Measurements from ENCODE around the gene IRF2BP1.
A peak's percentile ranks its signal among the peaks of the same experiment; 100 is the strongest.

The IRF2BP1 gene

GRCh38 chr19:45917421-45918091 lies 31.6 kb upstream of the IRF2BP1 start:
- Histone ChIP-seq H3K27me3 (ENCODE audit: insufficient read depth, low read length) (no peaks in the 10 kb centered on the region), H3K4me3 (ENCODE audit: low read length) (no peak overlapping the region), H3K36me3 (ENCODE audit: insufficient read depth, low read length) (no peaks in the 10 kb centered on the region), H3K4me1 (ENCODE audit: insufficient read depth, low read length) (peaks cover 15% of the 10 kb centered on the region), H2AFZ (ENCODE audit: low read depth, low read length) (no peak overlapping the region), H3K9me3 (ENCODE audit: low read length) (no peaks in the 10 kb centered on the region)

GRCh38 chr19:45913874-45914830 lies 28.2 kb upstream of the IRF2BP1 start, which contains the start of gene NANOS2:
Gene NANOS2 (minus strand): TSS chr19:45914778. CDS start chr19:45914693, 85 bp downstream.
- H2AFZ ChIP-seq (ENCODE audit: low read depth, low read length): no peak within 1 kb of the TSS
- no peaks in the 10 kb centered on the region for H3K36me3 ChIP-seq (ENCODE audit: insufficient read depth, low read length)
- no peaks in the 10 kb centered on the region for H3K27me3 ChIP-seq (ENCODE audit: insufficient read depth, low read length)
- H3K4me1 ChIP-seq (ENCODE audit: insufficient read depth, low read length): no peaks in the 10 kb centered on the region
- no peak within 1 kb of the TSS for H3K4me3 ChIP-seq (ENCODE audit: low read length)
- no peaks in the 10 kb centered on the region for H3K9me3 ChIP-seq (ENCODE audit: low read length)

GRCh38 chr19:45911291-45911690 lies 25.4 kb upstream of the IRF2BP1 start:
- Histone ChIP-seq H3K27me3 (ENCODE audit: insufficient read depth, low read length) (no peaks in the 10 kb centered on the region), H3K4me3 (ENCODE audit: low read length) (no peak overlapping the region), H3K9me3 (ENCODE audit: low read length) (no peaks in the 10 kb centered on the region), H3K4me1 (ENCODE audit: insufficient read depth, low read length) (no peaks in the 10 kb centered on the region), H2AFZ (ENCODE audit: low read depth, low read length) (no peak overlapping the region), H3K36me3 (ENCODE audit: insufficient read depth, low read length) (no peaks in the 10 kb centered on the region)

- no peaks in the 10 kb centered on the region for H3K4me1 ChIP-seq (ENCODE audit: insufficient read depth, low read length)
- H2AFZ ChIP-seq (ENCODE audit: low read depth, low read length): no peak overlapping the region
- H3K36me3 ChIP-seq (ENCODE audit: insufficient read depth, low read length): no peaks in the 10 kb centered on the region
- H3K9me3 ChIP-seq (ENCODE audit: low read length): no peaks in the 10 kb centered on the region
- no peaks in the 10 kb centered on the region for H3K27me3 ChIP-seq (ENCODE audit: insufficient read depth, low read length)
- H3K4me3 ChIP-seq (ENCODE audit: low read length): no peak overlapping the region
Measured at GRCh38 chr19:45908956-45909355, 23.0 kb upstream of the IRF2BP1 start.

GRCh38 chr19:45906221-45906620 lies 20.3 kb upstream of the IRF2BP1 start:
- no peak overlapping the region for H3K4me3 ChIP-seq (ENCODE audit: low read length)
- H3K27me3 ChIP-seq (ENCODE audit: insufficient read depth, low read length): no peaks in the 10 kb centered on the region
- no peak overlapping the region for H2AFZ ChIP-seq (ENCODE audit: low read depth, low read length)
- peaks cover 7% of the 10 kb centered on the region for H3K4me1 ChIP-seq (ENCODE audit: insufficient read depth, low read length)
- no peaks in the 10 kb centered on the region for H3K9me3 ChIP-seq (ENCODE audit: low read length)
- H3K36me3 ChIP-seq (ENCODE audit: insufficient read depth, low read length): no peaks in the 10 kb centered on the region

GRCh38 chr19:45905011-45905410 lies 19.1 kb upstream of the IRF2BP1 start:
- Histone ChIP-seq H3K4me1 (ENCODE audit: insufficient read depth, low read length) (peaks cover 12% of the 10 kb centered on the region), H2AFZ (ENCODE audit: low read depth, low read length) (no peak overlapping the region), H3K36me3 (ENCODE audit: insufficient read depth, low read length) (peaks cover 3% of the 10 kb centered on the region), H3K27me3 (ENCODE audit: insufficient read depth, low read length) (no peaks in the 10 kb centered on the region), H3K9me3 (ENCODE audit: low read length) (no peaks in the 10 kb centered on the region), H3K4me3 (ENCODE audit: low read length) (no peak overlapping the region)

GRCh38 chr19:45902651-45903625 lies 17.0 kb upstream of the IRF2BP1 start:
- Histone ChIP-seq H3K9me3 (ENCODE audit: low read length) (no peaks in the 10 kb centered on the region), H3K36me3 (ENCODE audit: insufficient read depth, low read length) (peaks cover 11% of the 10 kb centered on the region), H2AFZ (ENCODE audit: low read depth, low read length) (peak overlapping the region; percentile 30)

GRCh38 chr19:45901912-45902650 lies 16.1 kb upstream of the IRF2BP1 start, which contains the start of gene MYPOP:
Gene MYPOP (minus strand): TSS chr19:45902613. CDS start chr19:45901773, 840 bp downstream.
- Histone ChIP-seq H2AFZ (ENCODE audit: low read depth, low read length) (peak within 1 kb of the TSS; percentile 57), H3K27me3 (ENCODE audit: insufficient read depth, low read length) (no peaks in the 10 kb centered on the region), H3K4me3 (ENCODE audit: low read length) (peak within 1 kb of the TSS; percentile 90), H3K36me3 (ENCODE audit: insufficient read depth, low read length) (peaks cover 16% of the 10 kb centered on the region), H3K9me3 (ENCODE audit: low read length) (no peaks in the 10 kb centered on the region), H3K4me1 (ENCODE audit: insufficient read depth, low read length) (peaks cover 12% of the 10 kb centered on the region)

More at GRCh38 chr19:45902651-45903625, 17.0 kb upstream of the IRF2BP1 start:
- peak overlapping the region; percentile 90 for H3K4me3 ChIP-seq (ENCODE audit: low read length)
- no peaks in the 10 kb centered on the region for H3K27me3 ChIP-seq (ENCODE audit: insufficient read depth, low read length)
- H3K4me1 ChIP-seq (ENCODE audit: insufficient read depth, low read length): peaks cover 12% of the 10 kb centered on the region

GRCh38 chr19:45901432-45901911 lies 15.5 kb upstream of the IRF2BP1 start:
- Histone ChIP-seq H3K27me3 (ENCODE audit: insufficient read depth, low read length) (no peaks in the 10 kb centered on the region), H3K4me3 (ENCODE audit: low read length) (peak overlapping the region; percentile 90), H2AFZ (ENCODE audit: low read depth, low read length) (no peak overlapping the region), H3K36me3 (ENCODE audit: insufficient read depth, low read length) (peaks cover 16% of the 10 kb centered on the region), H3K4me1 (ENCODE audit: insufficient read depth, low read length) (peaks cover 12% of the 10 kb centered on the region), H3K9me3 (ENCODE audit: low read length) (no peaks in the 10 kb centered on the region)

GRCh38 chr19:45900738-45901431 lies 14.9 kb upstream of the IRF2BP1 start:
- Histone ChIP-seq H3K4me1 (ENCODE audit: insufficient read depth, low read length) (peaks cover 12% of the 10 kb centered on the region), H3K9me3 (ENCODE audit: low read length) (no peaks in the 10 kb centered on the region), H3K36me3 (ENCODE audit: insufficient read depth, low read length) (peaks cover 20% of the 10 kb centered on the region), H2AFZ (ENCODE audit: low read depth, low read length) (no peak overlapping the region), H3K27me3 (ENCODE audit: insufficient read depth, low read length) (no peaks in the 10 kb centered on the region), H3K4me3 (ENCODE audit: low read length) (no peak overlapping the region)

GRCh38 chr19:45899919-45900589 lies 14.1 kb upstream of the IRF2BP1 start:
- Histone ChIP-seq H3K27me3 (ENCODE audit: insufficient read depth, low read length) (no peaks in the 10 kb centered on the region), H3K36me3 (ENCODE audit: insufficient read depth, low read length) (peaks cover 28% of the 10 kb centered on the region), H3K9me3 (ENCODE audit: low read length) (no peaks in the 10 kb centered on the region), H3K4me1 (ENCODE audit: insufficient read depth, low read length) (peaks cover 12% of the 10 kb centered on the region), H3K4me3 (ENCODE audit: low read length) (no peak overlapping the region), H2AFZ (ENCODE audit: low read depth, low read length) (no peak overlapping the region)
